ENCODE data around the gene TUSC2. TPM values are rescaled to one million over a fixed set of nuclear protein-coding genes. Genes with fewer than 3 reads are reported as not detected.

The TUSC2 gene
- total and polyA plus RNA-seq, 3 donors from 2014 or later = 32.7 to 44.5 (median 43.4) TPM

DNA sequence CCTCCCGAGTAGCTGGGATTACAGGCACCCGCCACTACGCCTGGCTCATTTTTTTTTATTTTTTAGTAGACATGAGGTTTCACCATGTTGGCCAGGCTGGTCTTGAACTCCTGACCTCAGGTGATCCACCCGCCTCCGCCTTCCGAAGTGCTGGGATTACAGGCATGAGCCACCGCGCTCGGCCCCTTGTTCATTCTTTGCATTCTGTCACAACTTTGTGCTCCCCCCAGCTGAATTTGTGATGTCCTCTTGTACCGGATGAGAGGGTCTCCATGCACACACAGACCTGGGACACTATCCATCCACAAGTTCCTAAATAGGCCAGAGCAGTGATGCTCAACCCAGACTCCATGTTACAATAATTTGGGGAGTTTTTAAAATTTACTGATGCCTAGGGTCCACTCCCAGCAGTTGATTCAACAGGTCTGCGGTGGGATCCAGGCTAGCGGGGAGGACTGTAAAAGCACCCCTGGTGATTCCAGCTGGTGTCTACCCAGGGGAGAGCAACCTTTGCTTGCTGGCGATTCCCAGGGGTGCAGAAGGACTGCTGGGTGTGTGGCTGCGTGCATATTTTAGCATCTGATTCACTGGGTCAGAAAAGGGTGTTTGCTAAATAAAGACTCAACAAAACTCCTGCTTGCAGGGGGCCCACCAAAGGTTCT lies 11.6 kb upstream of the TUSC2 start:
- Histone ChIP-seq H3K4me3 (peak overlapping the region; percentile 47 to 53), H3K9me3 (no peaks in the 10 kb centered on the region), H3K27ac (peak overlapping the region; percentile 78 to 87), H3K36me3 (ENCODE audit: low read depth, missing control alignments) (no peaks in the 10 kb centered on the region), H3K4me1 (peaks cover 28% of the 10 kb centered on the region), H3K27me3 (no peaks in the 10 kb centered on the region)
- 73 to 74% methylated on average over 13 to 14 of the region's 14 CpGs for WGBS, 2 donors
- TF ChIP-seq POLR2A (IDR thresholded peaks at IDR 0.05) = no peak
- TF ChIP-seq, protein P1, sequence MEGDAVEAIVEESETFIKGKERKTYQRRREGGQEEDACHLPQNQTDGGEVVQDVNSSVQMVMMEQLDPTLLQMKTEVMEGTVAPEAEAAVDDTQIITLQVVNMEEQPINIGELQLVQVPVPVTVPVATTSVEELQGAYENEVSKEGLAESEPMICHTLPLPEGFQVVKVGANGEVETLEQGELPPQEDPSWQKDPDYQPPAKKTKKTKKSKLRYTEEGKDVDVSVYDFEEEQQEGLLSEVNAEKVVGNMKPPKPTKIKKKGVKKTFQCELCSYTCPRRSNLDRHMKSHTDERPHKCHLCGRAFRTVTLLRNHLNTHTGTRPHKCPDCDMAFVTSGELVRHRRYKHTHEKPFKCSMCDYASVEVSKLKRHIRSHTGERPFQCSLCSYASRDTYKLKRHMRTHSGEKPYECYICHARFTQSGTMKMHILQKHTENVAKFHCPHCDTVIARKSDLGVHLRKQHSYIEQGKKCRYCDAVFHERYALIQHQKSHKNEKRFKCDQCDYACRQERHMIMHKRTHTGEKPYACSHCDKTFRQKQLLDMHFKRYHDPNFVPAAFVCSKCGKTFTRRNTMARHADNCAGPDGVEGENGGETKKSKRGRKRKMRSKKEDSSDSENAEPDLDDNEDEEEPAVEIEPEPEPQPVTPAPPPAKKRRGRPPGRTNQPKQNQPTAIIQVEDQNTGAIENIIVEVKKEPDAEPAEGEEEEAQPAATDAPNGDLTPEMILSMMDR (IDR thresholded peaks at IDR 0.05) = no peak
- DNase-seq = no peak
- intact Hi-C loops (cut with DNase I; ENCODE audit: low total_unique reads) = no loop called here

DNA sequence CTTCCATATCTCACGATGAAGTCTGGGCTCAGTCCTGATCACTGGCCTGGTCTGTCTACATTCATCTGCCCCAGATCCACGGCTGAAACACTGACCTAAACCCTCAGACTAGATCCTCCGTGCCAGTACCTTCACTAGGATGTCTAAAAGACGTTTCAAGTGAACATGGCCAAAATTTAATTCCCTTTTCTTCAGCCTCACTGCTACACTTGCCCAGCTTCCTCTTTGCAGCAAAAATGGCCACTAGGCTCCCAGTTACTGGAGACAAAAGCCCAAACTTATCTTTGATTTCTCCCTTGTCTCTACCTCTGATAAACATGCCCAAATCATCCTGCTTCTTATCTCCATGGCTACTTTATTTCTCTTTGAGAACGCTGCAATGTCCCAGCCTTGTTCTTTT lies 10.9 kb upstream of the TUSC2 start:
- intact Hi-C loops (cut with DNase I; ENCODE audit: low total_unique reads) = no loop called here
- 35 to 36% methylated on average over 5 of the region's 5 CpGs for WGBS, 2 donors
- TF ChIP-seq POLR2A (IDR thresholded peaks at IDR 0.05) = no peak
- TF ChIP-seq, protein P1 (IDR thresholded peaks at IDR 0.05) = no peak
- H3K4me3 ChIP-seq = no peak overlapping the region
- no peaks in the 10 kb centered on the region for H3K9me3 ChIP-seq
- H3K36me3 ChIP-seq (ENCODE audit: low read depth, missing control alignments) = no peaks in the 10 kb centered on the region
- DNase-seq = no peak
- peaks cover 32% of the 10 kb centered on the region for H3K4me1 ChIP-seq
- peak overlapping the region; percentile 87 to 97 for H3K27ac ChIP-seq
- H3K27me3 ChIP-seq = no peaks in the 10 kb centered on the region

DNA sequence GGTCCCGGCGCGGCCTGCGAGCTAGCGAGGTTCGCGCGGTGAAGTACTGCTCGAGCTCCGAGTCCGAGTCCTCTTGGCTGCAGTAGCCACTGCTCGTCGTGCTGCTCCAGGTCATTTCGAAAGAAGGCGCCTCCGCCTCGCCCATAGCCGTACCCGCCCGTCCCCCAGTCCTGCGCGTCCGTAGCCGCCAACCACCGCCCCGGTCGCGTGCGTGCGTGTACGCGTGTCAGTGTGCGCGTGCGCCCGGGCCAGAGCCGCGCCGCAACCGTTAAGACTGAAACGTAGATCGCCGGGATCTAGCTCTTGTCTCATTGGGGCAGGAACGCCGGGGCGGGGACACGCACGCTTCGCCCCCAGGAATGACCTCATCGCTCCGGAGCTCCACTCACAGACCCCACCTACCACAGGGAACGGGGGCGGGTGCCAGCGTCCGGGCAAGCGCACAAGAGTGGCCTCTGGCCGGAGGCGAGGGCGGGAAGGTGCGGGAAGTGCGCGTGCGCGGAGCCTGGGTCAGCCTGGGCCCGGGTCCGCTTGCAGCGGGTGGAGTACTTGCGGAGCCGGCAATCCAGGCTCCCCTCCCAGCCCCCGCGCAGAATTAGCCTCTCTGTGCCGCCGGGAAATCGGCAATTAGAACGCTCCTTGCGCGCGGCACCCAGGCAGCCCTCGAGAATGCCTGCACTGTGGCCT lies 9.3 kb upstream of the TUSC2 start:
- TF ChIP-seq, protein P1 (IDR thresholded peaks at IDR 0.05) = no peak
- peak; percentile 21 for TF ChIP-seq POLR2A (IDR thresholded peaks at IDR 0.05)
- no peaks in the 10 kb centered on the region for H3K9me3 ChIP-seq
- H3K27me3 ChIP-seq = no peaks in the 10 kb centered on the region
- WGBS, 2 donors = 1% methylated on average over 61 of the region's 79 CpGs; no CpG with 5 or more reads in 1 of the 2 donors
- peak overlapping the region; percentile 87 to 97 for H3K27ac ChIP-seq
- H3K4me1 ChIP-seq = peaks cover 41% of the 10 kb centered on the region
- H3K36me3 ChIP-seq (ENCODE audit: low read depth, missing control alignments) = no peaks in the 10 kb centered on the region
- DNase-seq = peak; percentile 99
- intact Hi-C loops (cut with DNase I; ENCODE audit: low total_unique reads) = no loop called here
- peak overlapping the region; percentile 74 to 91 for H3K4me3 ChIP-seq

DNA sequence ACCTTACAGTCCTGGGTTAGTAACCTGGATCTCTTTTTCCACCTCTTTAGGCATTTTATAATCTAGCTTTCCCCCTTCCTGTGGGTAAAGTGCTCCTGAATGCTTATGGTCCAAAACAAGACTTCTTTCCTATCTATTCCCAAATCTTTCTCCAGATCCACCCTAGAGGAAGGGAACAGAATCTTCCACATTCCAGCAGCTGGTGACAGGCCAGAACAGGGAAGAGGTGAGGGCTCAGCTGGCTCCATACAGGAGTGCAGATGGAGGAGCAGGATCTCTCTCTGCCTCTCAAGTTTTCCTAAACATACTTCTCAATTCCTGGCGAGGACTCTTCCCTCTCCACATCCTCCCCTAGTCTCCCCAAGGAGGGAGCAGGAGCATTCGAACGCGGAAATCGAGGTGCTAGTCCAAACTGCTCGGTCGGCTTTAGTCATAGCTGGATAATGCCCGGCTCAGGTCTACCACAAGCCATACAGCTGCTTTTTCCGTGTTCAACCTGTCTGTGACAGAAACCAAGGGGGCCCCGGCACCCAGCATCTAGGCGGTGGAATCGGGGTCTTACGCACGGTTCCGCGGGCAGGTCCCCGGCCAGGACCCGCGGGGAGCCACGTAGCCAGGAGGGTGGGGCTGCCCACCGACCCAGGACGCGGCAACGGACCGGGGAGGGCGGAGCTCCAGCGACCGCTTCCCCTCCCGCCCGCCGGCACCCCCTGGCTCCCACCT lies 8.6 kb upstream of the TUSC2 start:
- Histone ChIP-seq H3K4me3 (peak overlapping the region; percentile 74 to 91), H3K4me1 (peaks cover 41% of the 10 kb centered on the region), H3K27ac (peak overlapping the region; percentile 87 to 97), H3K36me3 (ENCODE audit: low read depth, missing control alignments) (no peaks in the 10 kb centered on the region), H3K9me3 (no peaks in the 10 kb centered on the region), H3K27me3 (no peaks in the 10 kb centered on the region)
- WGBS, 2 donors = 2 to 3% methylated on average over 8 to 15 of the region's 31 CpGs
- DNase-seq = no peak
- TF ChIP-seq, protein P1 (IDR thresholded peaks at IDR 0.05) = no peak
- TF ChIP-seq POLR2A (IDR thresholded peaks at IDR 0.05) = no peak
- intact Hi-C loops (cut with DNase I; ENCODE audit: low total_unique reads) = no loop called here

All from testis (tissue), 3 donors.